ENCODE measurements around the gene ERAL1.
"Not testable (repeated sequence)": the region's sequence is repeated elsewhere in the genome, so short reads cannot be mapped to it uniquely, and the experiment has no call there.

Gene ERAL1

DNA sequence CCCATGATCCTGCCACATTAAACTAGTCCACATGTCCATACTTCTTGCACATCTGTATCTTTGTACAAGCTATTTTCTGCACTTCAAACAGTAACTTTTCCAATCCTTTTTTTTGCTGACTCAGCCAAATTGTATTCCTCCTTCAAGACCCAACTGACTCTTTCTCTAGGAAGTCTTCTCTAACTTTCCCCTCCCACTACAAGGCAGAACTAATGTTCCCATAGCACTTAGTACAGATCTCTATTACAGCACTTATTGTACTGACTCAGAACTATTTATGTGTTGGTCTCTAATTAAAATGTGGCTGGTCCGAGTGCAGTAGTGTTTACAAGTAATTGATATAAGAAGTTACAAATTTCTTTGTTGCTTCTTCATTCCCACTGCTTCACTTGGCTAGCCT, 20.4 kb upstream of the ERAL1 start:
- Histone ChIP-seq H3K9me3 (no peaks in the 10 kb centered on the region), H3K4me1 (no peaks in the 10 kb centered on the region), H3K4me3 (ENCODE audit: low read depth, low read length) (no peak overlapping the region), H3K27me3 (no peaks in the 10 kb centered on the region), H3K36me3 (no peaks in the 10 kb centered on the region)
- no peak for DNase-seq
- TF ChIP-seq, protein P1, sequence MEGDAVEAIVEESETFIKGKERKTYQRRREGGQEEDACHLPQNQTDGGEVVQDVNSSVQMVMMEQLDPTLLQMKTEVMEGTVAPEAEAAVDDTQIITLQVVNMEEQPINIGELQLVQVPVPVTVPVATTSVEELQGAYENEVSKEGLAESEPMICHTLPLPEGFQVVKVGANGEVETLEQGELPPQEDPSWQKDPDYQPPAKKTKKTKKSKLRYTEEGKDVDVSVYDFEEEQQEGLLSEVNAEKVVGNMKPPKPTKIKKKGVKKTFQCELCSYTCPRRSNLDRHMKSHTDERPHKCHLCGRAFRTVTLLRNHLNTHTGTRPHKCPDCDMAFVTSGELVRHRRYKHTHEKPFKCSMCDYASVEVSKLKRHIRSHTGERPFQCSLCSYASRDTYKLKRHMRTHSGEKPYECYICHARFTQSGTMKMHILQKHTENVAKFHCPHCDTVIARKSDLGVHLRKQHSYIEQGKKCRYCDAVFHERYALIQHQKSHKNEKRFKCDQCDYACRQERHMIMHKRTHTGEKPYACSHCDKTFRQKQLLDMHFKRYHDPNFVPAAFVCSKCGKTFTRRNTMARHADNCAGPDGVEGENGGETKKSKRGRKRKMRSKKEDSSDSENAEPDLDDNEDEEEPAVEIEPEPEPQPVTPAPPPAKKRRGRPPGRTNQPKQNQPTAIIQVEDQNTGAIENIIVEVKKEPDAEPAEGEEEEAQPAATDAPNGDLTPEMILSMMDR (IDR thresholded peaks at IDR 0.05; ENCODE audit: low read depth, low read length): no peak

DNA sequence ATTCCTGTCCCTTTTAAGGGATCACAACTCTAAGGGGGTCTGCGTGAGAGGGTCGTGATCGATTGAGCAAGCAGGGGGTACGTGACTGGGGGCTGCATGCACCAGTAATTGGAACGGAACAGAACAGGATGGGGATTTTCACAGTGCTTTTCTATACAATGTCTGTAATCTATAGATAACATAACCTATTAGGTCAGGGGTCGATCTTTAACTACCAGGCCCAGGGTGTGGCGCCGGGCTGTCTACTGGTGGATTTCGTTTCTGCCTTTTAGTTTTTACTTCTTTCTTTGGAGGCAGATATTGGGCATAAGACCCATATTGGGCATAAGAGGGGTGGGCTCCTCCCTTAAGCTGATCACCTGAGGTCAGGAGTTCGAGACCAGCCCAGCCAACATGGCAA, 18.3 kb upstream of the ERAL1 start:
- H3K9me3 ChIP-seq; DNase-seq; H3K27me3 ChIP-seq; H3K4me1 ChIP-seq; H3K4me3 ChIP-seq (ENCODE audit: low read depth, low read length); H3K36me3 ChIP-seq: not testable (repeated sequence)

DNA sequence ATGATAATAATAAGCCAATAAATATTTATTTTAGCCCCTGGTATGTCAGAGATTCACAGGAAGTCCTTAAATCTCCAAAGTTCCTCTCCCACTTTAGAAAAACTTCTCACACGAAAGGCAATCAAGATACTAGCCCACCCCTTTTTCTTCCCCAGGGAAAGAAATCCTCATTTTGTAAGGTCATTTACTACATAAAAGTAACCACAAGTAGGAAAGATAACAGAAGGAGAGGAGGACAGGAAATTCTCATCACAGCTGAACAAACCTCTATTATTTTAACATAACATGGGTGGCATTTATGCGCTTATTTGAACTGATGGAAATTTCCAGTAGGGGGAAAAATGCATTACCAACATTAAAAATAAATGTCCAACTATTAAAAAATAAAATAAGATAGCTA, 15.6 kb upstream of the ERAL1 start:
- no peaks in the 10 kb centered on the region for H3K27me3 ChIP-seq
- no peaks in the 10 kb centered on the region for H3K36me3 ChIP-seq
- H3K4me3 ChIP-seq (ENCODE audit: low read depth, low read length): no peak overlapping the region
- H3K9me3 ChIP-seq: no peaks in the 10 kb centered on the region
- TF ChIP-seq, protein P1 (IDR thresholded peaks at IDR 0.05; ENCODE audit: low read depth, low read length): no peak
- H3K4me1 ChIP-seq: no peaks in the 10 kb centered on the region
- no peak for DNase-seq

DNA sequence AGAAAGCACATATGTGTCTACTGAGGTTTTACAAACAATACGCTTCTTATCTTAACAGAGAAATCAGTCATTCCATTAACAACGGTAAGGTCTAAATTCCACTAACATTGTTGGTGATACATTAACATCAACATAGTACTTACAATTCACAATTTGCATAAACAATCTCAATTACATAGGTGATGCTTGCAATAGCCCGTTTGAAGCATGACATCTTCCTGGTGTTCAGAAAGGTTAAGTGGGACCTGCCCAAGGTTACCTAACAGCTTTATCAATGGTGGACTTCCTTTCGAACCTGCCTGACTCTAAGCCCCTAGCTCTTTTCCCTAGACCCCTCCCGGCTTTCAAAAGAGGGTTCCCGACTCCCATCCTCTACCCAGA, 12.9 kb upstream of the ERAL1 start:
- TF ChIP-seq, protein P1 (IDR thresholded peaks at IDR 0.05; ENCODE audit: low read depth, low read length): no peak
- no peaks in the 10 kb centered on the region for H3K4me1 ChIP-seq
- H3K4me3 ChIP-seq (ENCODE audit: low read depth, low read length): peak overlapping the region; percentile 66
- H3K27me3 ChIP-seq: no peaks in the 10 kb centered on the region
- no peaks in the 10 kb centered on the region for H3K9me3 ChIP-seq
- DNase-seq: no peak
- no peaks in the 10 kb centered on the region for H3K36me3 ChIP-seq

DNA sequence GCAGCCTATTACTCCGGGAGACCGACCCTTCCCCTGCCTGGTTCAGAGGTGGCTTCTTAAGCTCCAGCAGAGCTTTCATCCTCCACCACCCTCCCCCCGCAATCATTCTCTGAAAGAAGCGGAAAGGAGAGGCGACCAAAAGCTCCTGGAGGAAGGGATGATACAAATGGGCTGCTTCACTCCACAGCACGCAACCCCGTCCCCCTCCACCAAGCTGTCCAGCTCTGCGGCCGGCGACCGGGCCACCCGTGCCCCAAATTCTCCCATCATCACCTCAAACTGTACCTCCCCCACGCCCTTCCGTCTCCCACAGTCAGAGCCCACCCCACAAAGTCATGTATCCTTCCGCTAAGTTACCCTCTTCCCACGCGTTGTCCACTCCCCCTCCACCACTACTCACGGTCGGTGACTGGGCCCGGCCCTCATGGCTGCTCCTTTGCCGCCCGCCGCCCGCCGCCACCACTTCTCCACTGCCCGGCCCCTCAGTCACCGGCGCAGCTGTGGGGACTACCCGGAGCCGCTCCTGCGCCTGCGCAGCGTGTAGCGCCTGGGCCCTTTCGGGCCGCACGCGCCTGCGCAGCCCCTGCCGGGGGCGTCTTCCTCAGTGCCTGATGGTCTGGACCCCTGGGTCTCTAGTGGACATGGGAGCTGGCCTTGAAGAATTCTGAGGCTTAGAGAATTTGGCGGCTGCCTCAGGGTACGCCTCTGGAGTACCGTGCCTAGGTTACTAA, 12.4 kb upstream of the ERAL1 start, which contains the start of gene FAM222B:
FAM222B (minus strand) TSS at position 509 of the 731 bp plus-strand sequence. CDS start 76,123 bp downstream, outside the sequence.
- Histone ChIP-seq H3K27me3 (no peaks in the 10 kb centered on the region), H3K4me1 (no peaks in the 10 kb centered on the region), H3K36me3 (no peaks in the 10 kb centered on the region), H3K4me3 (ENCODE audit: low read depth, low read length) (peak within 1 kb of the TSS; percentile 66), H3K9me3 (no peaks in the 10 kb centered on the region)
- TF ChIP-seq, protein P1 (IDR thresholded peaks at IDR 0.05; ENCODE audit: low read depth, low read length): no peak
- DNase-seq: peak; percentile 86

DNA sequence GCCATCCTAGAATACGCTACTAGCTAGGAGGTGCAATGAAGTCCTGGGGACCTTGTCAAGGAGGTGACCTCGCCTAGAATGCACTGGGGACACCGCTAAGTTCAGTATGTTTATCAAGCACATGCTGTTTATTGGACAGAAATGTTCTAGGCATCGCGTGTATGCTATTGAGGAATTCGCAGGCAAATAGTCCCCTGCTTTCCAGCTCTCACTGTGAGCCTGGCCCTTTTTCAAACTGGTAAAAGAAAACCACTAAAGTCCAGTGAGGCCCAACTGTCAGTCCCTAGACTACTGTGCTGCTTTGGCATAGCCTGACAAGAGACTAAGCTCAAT, 11.0 kb upstream of the ERAL1 start:
- DNase-seq: no peak
- H3K27me3 ChIP-seq: no peaks in the 10 kb centered on the region
- H3K4me1 ChIP-seq: no peaks in the 10 kb centered on the region
- TF ChIP-seq, protein P1 (IDR thresholded peaks at IDR 0.05; ENCODE audit: low read depth, low read length): no peak
- no peaks in the 10 kb centered on the region for H3K9me3 ChIP-seq
- no peaks in the 10 kb centered on the region for H3K36me3 ChIP-seq
- no peak overlapping the region for H3K4me3 ChIP-seq (ENCODE audit: low read depth, low read length)

Data from BE2C (cell line).